Measurements from ENCODE around the gene IPO7.

Gene IPO7

DNA sequence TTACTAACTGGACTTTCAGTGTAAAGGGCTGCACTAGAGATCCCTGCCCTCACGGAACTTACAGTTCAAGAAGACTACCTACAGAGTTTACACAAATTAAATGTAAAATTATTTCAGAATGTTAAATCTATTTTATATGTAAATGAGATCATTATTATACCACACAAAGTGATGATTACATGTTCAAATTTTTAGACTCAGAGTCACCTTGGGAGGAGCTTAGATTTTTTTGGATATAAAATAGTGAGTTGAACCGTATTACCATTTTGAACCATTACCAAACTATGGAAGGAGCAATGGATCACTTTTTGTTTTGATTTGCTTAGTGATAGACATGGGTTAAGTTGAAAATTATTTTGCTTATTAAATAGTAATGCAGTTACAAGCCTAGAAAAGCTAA lies 1.6 kb downstream of the IPO7 start:
- peaks cover 0 to 17% of the 10 kb centered on the region in 2 experiments; a peak in 2 of 3 replicates for H3K36me3 ChIP-seq (ENCODE audit: control insufficient read depth in 2 of 2, insufficient read depth in 1 of 2, low read length in 2 of 2)
- ChIA-PET CTCF (interaction anchor here (0.8 to 1.3 kb wide), 3 partner anchors 73 to 121 kb away, joined by 3 to 10 read pairs (median 5); no protein-coding TSS in a partner anchor), POLR2A (interaction anchor here (1.6 to 3.2 kb wide), 4 partner anchors 12 to 121 kb away, joined by 4 to 32 read pairs (median 16); partner anchors contain the start of genes DENND5A and ZNF143)
- no peak for TF ChIP-seq ZNF391 (tag by site-specific recombination; IDR thresholded peaks at IDR 0.05; ENCODE audit: borderline replicate concordance, low read depth)
- TF ChIP-seq, protein P1, sequence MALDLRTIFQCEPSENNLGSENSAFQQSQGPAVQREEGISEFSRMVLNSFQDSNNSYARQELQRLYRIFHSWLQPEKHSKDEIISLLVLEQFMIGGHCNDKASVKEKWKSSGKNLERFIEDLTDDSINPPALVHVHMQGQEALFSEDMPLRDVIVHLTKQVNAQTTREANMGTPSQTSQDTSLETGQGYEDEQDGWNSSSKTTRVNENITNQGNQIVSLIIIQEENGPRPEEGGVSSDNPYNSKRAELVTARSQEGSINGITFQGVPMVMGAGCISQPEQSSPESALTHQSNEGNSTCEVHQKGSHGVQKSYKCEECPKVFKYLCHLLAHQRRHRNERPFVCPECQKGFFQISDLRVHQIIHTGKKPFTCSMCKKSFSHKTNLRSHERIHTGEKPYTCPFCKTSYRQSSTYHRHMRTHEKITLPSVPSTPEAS (tag by site-specific recombination; IDR thresholded peaks at IDR 0.05), result no peak
- TF ChIP-seq HOXA7 (CRISPR knock-in tag; IDR thresholded peaks at IDR 0.05; ENCODE audit: borderline replicate concordance), result no peak
- TF ChIP-seq ZNF16 (tag by site-specific recombination; IDR thresholded peaks at IDR 0.05; ENCODE audit: low read depth), result no peak
- no peak for TF ChIP-seq ZNF843 (tag by site-specific recombination; IDR thresholded peaks at IDR 0.05)
- TF ChIP-seq ZNF121 (tag by site-specific recombination; IDR thresholded peaks at IDR 0.05), result no peak
- no peak for TF ChIP-seq GLIS1 (tag by site-specific recombination; IDR thresholded peaks at IDR 0.05)
- TF ChIP-seq, protein P2, sequence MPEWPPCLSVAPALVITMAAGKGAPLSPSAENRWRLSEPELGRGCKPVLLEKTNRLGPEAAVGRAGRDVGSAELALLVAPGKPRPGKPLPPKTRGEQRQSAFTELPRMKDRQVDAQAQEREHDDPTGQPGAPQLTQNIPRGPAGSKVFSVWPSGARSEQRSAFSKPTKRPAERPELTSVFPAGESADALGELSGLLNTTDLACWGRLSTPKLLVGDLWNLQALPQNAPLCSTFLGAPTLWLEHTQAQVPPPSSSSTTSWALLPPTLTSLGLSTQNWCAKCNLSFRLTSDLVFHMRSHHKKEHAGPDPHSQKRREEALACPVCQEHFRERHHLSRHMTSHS (tag by site-specific recombination; IDR thresholded peaks at IDR 0.05), result no peak
- TF ChIP-seq ZNF169 (tag by site-specific recombination; IDR thresholded peaks at IDR 0.05), result no peak
- TF ChIP-seq ZNF221 (tag by site-specific recombination; IDR thresholded peaks at IDR 0.05; ENCODE audit: borderline replicate concordance), result no peak
- no peak for TF ChIP-seq ZNF239 (tag by site-specific recombination; IDR thresholded peaks at IDR 0.05)
- TF ChIP-seq KLF1 (tag by site-specific recombination; IDR thresholded peaks at IDR 0.05), result no peak
- no peak for TF ChIP-seq ZNF701 (tag by site-specific recombination; IDR thresholded peaks at IDR 0.05)
- no peak for TF ChIP-seq ZFP41 (tag by site-specific recombination; IDR thresholded peaks at IDR 0.05; ENCODE audit: borderline replicate concordance)
- TF ChIP-seq ZNF214 (tag by site-specific recombination; IDR thresholded peaks at IDR 0.05; ENCODE audit: borderline replicate concordance), result no peak
- TF ChIP-seq, protein P3, sequence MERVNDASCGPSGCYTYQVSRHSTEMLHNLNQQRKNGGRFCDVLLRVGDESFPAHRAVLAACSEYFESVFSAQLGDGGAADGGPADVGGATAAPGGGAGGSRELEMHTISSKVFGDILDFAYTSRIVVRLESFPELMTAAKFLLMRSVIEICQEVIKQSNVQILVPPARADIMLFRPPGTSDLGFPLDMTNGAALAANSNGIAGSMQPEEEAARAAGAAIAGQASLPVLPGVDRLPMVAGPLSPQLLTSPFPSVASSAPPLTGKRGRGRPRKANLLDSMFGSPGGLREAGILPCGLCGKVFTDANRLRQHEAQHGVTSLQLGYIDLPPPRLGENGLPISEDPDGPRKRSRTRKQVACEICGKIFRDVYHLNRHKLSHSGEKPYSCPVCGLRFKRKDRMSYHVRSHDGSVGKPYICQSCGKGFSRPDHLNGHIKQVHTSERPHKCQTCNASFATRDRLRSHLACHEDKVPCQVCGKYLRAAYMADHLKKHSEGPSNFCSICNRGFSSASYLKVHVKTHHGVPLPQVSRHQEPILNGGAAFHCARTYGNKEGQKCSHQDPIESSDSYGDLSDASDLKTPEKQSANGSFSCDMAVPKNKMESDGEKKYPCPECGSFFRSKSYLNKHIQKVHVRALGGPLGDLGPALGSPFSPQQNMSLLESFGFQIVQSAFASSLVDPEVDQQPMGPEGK (tag by site-specific recombination; IDR thresholded peaks at IDR 0.05), result no peak
- no peak overlapping the region for H3K27ac ChIP-seq (ENCODE audit: extremely low read depth, low read depth, low read length)
- no peaks in the 10 kb centered on the region for H3K9me3 ChIP-seq (ENCODE audit: control insufficient read depth, insufficient read depth, low read depth, low read length)
- peak overlapping the region; percentile 88 for H3K4me3 ChIP-seq (ENCODE audit: low read depth, low read length)
- H3K4me1 ChIP-seq (ENCODE audit: control insufficient read depth, insufficient read depth, low read length), result no peaks in the 10 kb centered on the region

DNA sequence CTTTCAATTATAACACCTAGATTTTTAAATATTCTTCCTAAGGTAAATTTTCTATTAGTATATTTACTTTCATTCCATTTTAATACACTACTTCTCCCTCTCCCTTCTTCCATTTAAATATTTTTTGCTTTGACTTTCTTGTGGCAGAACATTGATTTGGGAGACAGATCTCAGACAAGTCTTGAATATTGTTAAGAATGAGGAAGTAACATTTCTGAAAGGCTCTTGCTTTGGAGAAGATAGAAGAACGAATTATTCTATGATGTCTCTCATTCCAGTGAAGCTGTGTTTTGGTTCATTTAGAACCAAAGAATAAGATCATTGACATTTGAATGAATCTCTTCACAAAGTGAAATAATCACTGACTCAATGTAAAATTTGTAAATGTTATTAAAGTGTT lies 2.4 kb downstream of the IPO7 start:
- no peak for TF ChIP-seq TRIM28 (IDR thresholded peaks at IDR 0.05; ENCODE audit: borderline replicate concordance, low read length)
- no peak for TF ChIP-seq ZNF623 (tag by site-specific recombination; IDR thresholded peaks at IDR 0.05)
- TF ChIP-seq, protein P4, sequence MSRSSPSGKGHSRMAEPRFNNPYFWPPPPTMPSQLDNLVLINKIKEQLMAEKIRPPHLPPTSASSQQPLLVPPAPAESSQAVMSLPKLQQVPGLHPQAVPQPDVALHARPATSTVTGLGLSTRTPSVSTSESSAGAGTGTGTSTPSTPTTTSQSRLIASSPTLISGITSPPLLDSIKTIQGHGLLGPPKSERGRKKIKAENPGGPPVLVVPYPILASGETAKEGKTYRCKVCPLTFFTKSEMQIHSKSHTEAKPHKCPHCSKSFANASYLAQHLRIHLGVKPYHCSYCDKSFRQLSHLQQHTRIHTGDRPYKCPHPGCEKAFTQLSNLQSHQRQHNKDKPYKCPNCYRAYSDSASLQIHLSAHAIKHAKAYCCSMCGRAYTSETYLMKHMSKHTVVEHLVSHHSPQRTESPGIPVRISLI (tag by site-specific recombination; IDR thresholded peaks at IDR 0.05), result no peak
- no peak for TF ChIP-seq ZNF433 (tag by site-specific recombination; IDR thresholded peaks at IDR 0.05; ENCODE audit: low read depth)
- TF ChIP-seq ZNF174 (tag by site-specific recombination; IDR thresholded peaks at IDR 0.05), result no peak
- TF ChIP-seq, protein P5, sequence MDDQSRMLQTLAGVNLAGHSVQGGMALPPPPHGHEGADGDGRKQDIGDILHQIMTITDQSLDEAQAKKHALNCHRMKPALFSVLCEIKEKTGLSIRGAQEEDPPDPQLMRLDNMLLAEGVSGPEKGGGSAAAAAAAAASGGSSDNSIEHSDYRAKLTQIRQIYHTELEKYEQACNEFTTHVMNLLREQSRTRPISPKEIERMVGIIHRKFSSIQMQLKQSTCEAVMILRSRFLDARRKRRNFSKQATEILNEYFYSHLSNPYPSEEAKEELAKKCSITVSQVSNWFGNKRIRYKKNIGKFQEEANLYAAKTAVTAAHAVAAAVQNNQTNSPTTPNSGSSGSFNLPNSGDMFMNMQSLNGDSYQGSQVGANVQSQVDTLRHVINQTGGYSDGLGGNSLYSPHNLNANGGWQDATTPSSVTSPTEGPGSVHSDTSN (CRISPR knock-in tag; IDR thresholded peaks at IDR 0.05), result no peak
- TF ChIP-seq FEZF1 (tag by site-specific recombination; IDR thresholded peaks at IDR 0.05), result no peak
- no peak for TF ChIP-seq ZNF354C (tag by site-specific recombination; IDR thresholded peaks at IDR 0.05; ENCODE audit: borderline replicate concordance, low read depth)
- TF ChIP-seq, protein P6, sequence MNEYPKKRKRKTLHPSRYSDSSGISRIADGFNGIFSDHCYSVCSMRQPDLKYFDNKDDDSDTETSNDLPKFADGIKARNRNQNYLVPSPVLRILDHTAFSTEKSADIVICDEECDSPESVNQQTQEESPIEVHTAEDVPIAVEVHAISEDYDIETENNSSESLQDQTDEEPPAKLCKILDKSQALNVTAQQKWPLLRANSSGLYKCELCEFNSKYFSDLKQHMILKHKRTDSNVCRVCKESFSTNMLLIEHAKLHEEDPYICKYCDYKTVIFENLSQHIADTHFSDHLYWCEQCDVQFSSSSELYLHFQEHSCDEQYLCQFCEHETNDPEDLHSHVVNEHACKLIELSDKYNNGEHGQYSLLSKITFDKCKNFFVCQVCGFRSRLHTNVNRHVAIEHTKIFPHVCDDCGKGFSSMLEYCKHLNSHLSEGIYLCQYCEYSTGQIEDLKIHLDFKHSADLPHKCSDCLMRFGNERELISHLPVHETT (tag by site-specific recombination; IDR thresholded peaks at IDR 0.05), result no peak
- TF ChIP-seq ZNF549 (tag by site-specific recombination; IDR thresholded peaks at IDR 0.05), result no peak
- no peaks in the 10 kb centered on the region for H3K9me3 ChIP-seq (ENCODE audit: control insufficient read depth, insufficient read depth, low read depth, low read length)
- H3K27ac ChIP-seq (ENCODE audit: extremely low read depth, low read depth, low read length), result no peak overlapping the region
- CTCF ChIA-PET, result interaction anchor here (0.6 to 0.7 kb wide), 2 partner anchors 222 to 441 kb away, joined by 3 to 4 read pairs; no protein-coding TSS in a partner anchor
- no peak overlapping the region for H3K4me3 ChIP-seq (ENCODE audit: low read depth, low read length)
- POLR2A ChIA-PET, result interaction anchor here (3.2 kb wide), 1 partner anchor 73 kb away, joined by 32 read pairs; the partner anchor contains the start of gene ZNF143
- no peaks in the 10 kb centered on the region for H3K4me1 ChIP-seq (ENCODE audit: control insufficient read depth, insufficient read depth, low read length)
- H3K36me3 ChIP-seq (ENCODE audit: control insufficient read depth in 2 of 2, insufficient read depth in 1 of 2, low read length in 2 of 2), result peaks cover 3 to 20% of the 10 kb centered on the region in 2 experiments; a peak in 2 of 3 replicates

Data from HEK293 (cell line).